ENCODE results near the gene TCTN2.

DNA sequence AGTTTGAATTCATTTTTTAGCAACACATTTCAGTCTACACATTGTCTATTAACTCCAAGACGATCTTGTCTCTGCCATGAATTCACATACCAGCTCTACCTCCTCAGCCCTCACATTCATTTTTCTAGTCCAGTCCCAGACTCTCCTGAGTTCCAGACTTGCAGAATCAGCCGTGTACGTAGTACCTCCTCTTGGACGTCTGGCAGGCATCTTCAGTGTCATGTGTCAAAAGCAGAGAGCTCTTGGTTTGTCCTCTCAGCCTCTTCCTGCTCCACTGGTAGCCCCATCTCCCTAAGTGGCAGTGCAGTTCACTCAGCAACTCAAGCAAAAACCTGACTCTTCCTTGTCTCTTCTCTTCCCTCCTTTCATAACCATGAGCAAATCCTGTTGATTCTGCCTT, 14.5 kb upstream of the TCTN2 start:
- TF ChIP-seq SUZ12 (IDR thresholded peaks at IDR 0.05) (no peak), TARDBP (IDR thresholded peaks at IDR 0.05) (no peak), LEF1 (IDR thresholded peaks at IDR 0.05; ENCODE audit: borderline replicate concordance) (no peak), BHLHE40 (IDR thresholded peaks at IDR 0.05; ENCODE audit: borderline replicate concordance) (no peak), ARNT (IDR thresholded peaks at IDR 0.05) (no peak), ELF4 (IDR thresholded peaks at IDR 0.05) (no peak), FOXM1 (IDR thresholded peaks at IDR 0.05; ENCODE audit: borderline replicate concordance) (no peak), HDGF (IDR thresholded peaks at IDR 0.05; ENCODE audit: borderline replicate concordance) (no peak), CTBP1 (IDR thresholded peaks at IDR 0.05; ENCODE audit: borderline replicate concordance) (no peak), ZNF384 (IDR thresholded peaks at IDR 0.05) (no peak), SP1 (IDR thresholded peaks at IDR 0.05) (no peak)
